Esophagus squamous epithelium (tissue), 4 donors: ENCODE results near the gene SLC24A3.

ENCODE experiments used
- CTCF ChIP-seq, 6 experiments: fragments of 450-650 bp in 4 of 6; fragments of 200-600 bp in 2 of 6; sonication (generic) in 2 of 6; IDR thresholded peaks; one replicate each; pipeline ENCODE4 v1.5.1; 2016 to 2019; ENCODE audit warnings: antibody characterized with exemption in 6 of 6, mild to moderate bottlenecking in 4 of 6, moderate library complexity in 4 of 6
- POLR2A ChIP-seq, 4 donors: fragments of 450-650 bp; IDR thresholded peaks; one replicate each; pipeline ENCODE4 v1.6.1; 2017; ENCODE audit warnings: antibody characterized with exemption in 4 of 4, mild to moderate bottlenecking in 4 of 4, moderate library complexity in 3 of 4

DNA sequence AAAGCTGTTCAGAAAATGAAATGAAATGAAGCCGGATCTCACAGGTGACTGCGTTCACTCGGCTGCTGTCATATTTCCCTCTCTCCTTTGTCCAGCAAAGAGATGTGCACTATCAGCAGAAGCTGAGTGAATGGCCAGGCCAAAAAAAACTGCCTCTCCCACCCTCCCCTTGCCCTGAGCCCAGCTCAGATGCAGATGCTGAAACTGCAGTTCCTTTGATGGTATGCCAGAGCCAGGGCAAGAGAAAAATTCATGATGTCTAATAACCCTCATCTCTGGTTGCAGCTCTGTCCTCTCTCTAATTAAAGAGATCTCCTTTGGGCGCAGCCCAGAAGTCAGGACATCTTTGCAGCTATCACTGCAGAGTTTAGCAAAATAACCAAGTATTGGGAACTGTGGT, 335.1 kb downstream of the SLC24A3 start:
- TF ChIP-seq CTCF (IDR thresholded peaks at IDR 0.05) (no peak), POLR2A (IDR thresholded peaks at IDR 0.05) (no peak)
